GM12801 (cell line): Measurements from ENCODE around the gene MAFG.

Experiments used
- CTCF ChIP-seq: IDR thresholded peaks from one replicate; pipeline ENCODE4 v1.5.1; 2011; ENCODE audit warnings: control low read depth; ENCODE audit not compliant: insufficient read length; ENCODE audit errors: extremely low read depth

The MAFG gene

GRCh38 chr17:81927653-81928543, at the start of gene MAFG:
Gene MAFG (minus strand): TSS chr17:81927735. CDS start chr17:81923185, 4,550 bp downstream.
- TF ChIP-seq CTCF, result no peak

- TF ChIP-seq CTCF, result no peak
Observed at GRCh38 chr17:81976332-81977210, 49.0 kb upstream of the MAFG start.

GRCh38 chr17:81973432-81973831, 45.9 kb upstream of the MAFG start:
- no peak for TF ChIP-seq CTCF

GRCh38 chr17:81968850-81969812, 41.6 kb upstream of the MAFG start:
- no peak for TF ChIP-seq CTCF

GRCh38 chr17:81968396-81968745, 40.8 kb upstream of the MAFG start:
- TF ChIP-seq CTCF, result no peak

GRCh38 chr17:81967533-81968395, 40.2 kb upstream of the MAFG start:
- TF ChIP-seq CTCF, result no peak
